Middle frontal gyrus (tissue), 1 donor: ENCODE data around the gene TMEM120B.

Experiments
- DNase-seq: peaks from one replicate; pipeline ENCODE4 v3.0.0-alpha.2; 2015; ENCODE audit warnings: low spot score; ENCODE audit errors: extremely low spot score

The TMEM120B gene

GRCh38 chr12:121815263-121815662 lies 102.7 kb downstream of the TMEM120B start:
- no peak for DNase-seq

- DNase-seq: no peak
These were observed 104.5 kb downstream of the TMEM120B start for GRCh38 chr12:121816925-121817647.

GRCh38 chr12:121817648-121818043 lies 105.1 kb downstream of the TMEM120B start:
- no peak for DNase-seq

DNA sequence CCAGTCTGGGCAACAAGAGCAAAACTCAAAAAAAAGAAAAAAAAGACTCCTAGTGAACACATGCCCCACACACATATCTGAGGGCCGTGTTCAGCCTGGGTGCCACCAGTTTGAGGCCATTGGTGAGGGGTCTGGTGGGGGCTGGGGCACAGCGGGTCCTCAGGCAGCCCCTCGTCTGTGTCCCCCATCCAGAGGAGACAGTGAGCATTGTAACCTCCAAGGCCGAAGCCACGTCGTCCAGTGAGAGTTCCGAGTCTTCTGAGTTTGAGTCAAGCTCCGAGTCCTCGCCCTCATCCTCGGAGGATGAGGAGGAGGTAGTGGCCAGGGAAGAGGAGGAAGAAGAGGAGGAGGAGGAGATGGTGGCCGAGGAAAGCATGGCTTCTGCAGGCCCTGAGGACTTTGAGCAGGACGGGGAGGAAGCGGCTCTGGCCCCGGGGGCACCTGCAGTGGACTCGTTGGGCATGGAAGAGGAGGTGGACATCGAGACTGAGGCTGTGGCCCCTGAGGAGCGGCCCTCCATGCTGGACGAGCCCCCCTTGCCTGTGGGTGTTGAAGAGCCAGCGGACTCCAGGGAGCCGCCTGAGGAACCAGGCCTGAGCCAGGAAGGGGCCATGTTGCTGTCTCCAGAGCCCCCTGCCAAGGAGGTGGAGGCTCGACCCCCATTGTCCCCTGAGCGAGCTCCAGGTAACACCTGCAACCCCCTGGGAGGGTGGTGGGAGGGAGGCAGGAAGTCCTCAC lies 106.8 kb downstream of the TMEM120B start:
- DNase-seq: no peak

DNA sequence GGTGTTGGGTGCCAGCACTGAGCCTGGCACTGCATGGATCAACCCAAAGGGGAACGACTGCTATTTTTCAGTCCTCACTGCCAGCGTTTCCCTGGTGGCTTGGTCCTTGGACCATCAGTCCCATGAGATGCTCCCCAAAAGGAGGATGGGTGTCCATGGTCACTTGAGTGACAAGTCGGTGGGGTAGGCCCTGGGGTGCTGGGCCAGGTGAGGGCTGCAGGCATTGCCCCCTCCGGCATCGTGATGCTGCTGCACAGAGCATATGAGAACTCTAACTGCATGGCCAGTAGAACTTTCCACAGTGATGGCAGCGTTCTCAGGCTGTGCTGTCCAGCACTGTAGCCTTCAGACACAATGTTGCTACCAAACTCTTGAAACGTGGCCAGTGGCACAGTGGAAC lies 107.5 kb downstream of the TMEM120B start:
- DNase-seq: no peak

GRCh38 chr12:121822393-121823100 lies 110.0 kb downstream of the TMEM120B start:
- DNase-seq: no peak

DNA sequence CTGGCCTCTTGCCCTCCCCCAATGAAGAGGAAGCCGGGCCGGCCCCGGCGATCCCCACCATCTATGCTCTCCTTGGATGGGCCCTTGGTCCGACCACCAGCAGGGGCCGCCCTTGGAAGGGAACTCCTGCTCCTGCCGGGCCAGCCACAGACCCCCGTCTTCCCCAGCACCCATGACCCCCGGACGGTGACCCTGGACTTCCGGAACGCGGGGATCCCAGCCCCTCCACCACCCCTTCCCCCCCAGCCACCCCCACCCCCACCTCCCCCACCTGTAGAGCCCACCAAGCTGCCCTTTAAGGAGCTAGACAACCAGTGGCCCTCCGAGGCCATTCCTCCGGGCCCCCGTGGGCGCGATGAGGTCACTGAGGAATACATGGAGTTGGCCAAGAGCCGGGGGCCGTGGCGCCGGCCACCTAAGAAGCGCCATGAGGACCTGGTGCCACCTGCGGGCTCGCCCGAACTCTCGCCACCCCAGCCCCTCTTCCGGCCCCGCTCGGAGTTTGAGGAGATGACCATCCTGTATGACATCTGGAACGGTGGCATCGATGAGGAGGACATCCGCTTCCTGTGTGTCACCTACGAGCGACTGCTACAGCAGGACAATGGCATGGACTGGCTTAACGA lies 110.7 kb downstream of the TMEM120B start:
- no peak for DNase-seq

DNA sequence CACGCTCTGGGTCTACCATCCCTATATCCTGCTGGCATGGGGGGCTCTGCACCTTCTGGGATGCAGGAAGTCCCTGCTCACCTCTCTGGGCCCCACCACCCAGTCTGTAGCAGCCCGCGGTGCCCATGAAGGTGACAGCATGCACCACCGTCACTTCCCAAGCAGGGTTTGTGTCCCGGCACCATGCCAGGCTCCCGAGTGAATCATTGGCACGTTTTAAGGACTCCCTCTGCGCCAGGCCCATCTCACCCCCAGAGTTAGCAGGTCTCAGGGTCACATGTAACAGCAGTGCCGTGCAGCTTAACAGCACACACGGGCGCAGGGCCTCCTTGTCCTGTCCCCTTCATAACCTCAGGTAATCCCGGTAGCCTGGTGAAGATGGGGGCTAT lies 111.2 kb downstream of the TMEM120B start:
- DNase-seq: no peak

GRCh38 chr12:121825041-121825523 lies 112.5 kb downstream of the TMEM120B start:
- no peak for DNase-seq

DNA sequence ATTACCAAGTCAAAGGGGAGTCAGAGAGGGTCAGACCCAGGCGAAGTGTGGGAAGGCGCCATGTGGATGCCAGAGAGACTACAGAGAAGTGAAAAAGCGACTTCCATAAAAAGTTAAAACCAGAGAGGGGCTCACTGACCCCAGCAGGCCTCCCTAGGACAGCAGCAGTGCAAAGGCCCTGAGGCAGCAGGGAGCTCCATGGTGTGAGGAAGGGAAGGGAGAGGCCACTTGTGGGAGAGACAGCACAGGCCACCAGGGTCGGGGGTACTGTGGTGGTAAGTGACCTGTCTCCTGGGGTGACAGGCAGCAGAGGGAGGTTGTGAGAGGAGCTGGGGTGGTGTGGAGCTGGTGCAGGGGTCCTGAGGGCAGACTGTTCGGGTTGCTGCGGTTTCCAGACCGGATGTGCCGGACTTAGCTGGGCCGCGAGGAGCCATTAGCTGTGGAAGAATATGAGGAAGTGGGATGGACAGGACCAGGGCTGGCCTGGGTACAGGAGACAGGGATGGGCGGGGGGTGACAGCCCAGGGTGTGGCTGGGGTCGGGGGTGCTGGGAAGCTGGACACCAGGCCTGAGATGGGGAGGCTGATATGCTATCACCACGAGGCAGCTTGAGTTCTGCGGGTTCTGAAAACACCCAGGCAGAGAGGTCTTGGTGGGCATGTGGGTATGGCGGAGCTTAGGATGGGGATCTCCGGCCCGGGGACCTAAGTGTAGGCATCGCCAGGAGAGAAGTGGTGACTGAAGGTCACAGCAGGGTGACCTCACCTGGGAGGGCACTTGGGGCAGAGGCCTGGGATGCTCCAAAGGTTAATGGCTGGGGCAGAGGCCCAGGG lies 114.0 kb downstream of the TMEM120B start:
- DNase-seq: no peak

DNA sequence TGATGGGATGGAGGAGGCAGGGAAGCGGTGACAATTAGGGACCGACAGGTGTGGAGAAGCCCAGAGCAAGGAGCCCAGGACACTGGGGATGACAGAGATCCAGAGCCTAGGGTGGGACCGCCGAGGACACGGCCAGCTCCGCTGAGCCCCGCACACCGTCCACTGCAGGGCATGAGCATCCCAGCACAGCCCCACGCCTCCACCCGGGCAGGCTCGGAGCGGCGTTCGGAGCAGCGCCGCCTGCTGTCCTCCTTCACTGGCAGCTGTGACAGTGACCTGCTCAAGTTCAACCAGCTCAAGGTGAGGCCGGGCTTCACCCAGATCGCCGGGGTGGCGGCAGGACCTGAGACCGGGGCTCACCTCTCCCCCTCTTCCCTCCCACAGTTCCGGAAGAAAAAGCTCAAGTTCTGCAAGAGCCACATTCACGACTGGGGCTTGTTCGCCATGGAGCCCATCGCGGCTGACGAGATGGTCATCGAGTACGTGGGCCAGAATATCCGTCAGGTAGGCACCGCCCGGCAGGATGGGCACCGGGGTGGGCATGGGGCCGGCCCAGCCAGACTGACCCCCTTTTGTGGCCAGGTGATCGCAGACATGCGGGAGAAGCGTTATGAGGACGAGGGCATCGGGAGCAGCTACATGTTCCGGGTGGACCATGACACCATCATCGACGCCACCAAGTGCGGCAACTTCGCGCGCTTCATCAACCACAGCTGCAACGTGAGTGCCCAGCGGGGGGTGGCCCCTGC lies 115.0 kb downstream of the TMEM120B start:
- no peak for DNase-seq

DNA sequence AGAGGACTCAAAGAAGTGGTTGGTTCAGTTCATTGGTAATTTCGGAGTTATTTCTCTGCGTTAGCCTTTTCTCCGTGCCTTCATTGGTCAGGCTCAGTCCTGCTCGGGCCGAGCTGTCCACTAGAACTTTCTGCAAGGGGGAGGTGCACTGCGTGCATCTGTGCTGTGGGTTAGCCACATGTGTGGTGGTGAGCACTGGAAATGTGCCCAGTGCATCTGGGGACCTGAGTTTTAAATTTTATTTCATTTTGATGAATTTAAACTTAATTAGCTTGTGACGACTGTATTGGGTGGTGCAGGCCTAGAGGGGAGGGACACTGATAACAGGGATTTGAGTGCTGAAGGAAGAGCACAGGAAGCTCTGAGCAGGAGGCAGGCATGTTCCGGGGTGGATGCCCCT lies 115.8 kb downstream of the TMEM120B start:
- no peak for DNase-seq

- no peak for DNase-seq
These were observed 116.3 kb downstream of the TMEM120B start for GRCh38 chr12:121828826-121829225.

DNA sequence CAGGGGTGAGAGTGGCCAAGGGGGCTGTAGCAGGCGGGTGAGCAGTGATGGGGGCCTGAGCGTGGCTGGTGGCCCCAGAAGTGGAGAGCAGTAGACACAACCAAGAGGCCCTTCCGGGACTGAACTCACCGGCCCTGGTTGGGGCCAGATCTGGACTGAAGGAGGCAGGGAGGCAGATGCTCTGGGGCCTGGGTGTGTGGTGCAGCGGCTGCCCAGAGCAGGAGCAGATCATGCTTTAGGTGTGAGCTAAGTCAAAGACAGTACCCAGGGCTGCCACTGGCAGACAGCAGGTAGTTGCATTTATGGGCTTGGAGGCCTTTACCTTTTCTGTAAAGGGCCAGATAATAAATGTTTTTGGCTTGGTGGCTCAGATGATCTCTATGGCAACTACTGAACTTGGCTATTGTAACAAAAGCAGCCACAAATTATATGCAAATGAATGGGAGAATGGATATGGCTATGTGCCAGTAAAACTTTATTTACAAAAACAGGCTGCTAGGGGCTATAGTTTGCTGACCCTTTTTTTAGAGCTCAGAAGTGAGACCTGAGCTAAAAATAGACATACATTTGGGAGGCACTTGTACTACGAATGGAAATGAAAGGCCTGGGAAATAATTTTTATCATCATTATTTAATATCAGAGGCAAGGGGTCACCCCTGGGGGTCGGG lies 116.8 kb downstream of the TMEM120B start:
- no peak for DNase-seq

DNA sequence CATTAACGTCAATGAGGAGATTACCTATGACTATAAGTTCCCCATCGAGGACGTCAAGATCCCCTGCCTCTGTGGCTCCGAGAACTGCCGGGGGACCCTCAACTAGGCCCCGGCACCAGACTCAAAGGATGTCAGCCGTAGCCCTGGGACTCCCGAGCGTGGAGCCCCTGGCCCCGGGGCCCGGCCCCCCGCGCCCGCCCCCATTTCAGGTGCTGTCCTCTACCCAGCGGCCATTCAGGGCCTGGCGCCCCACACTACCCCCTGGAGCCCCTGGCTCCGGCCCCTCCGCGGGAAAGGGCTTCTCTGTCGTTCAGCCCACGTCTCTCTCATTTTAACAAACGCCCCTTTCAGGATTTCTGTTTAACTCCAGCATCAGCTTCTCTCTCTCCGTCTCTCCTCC lies 117.6 kb downstream of the TMEM120B start:
- no peak for DNase-seq

GRCh38 chr12:121830588-121831265 lies 118.2 kb downstream of the TMEM120B start:
- no peak for DNase-seq
